HG03064 (cell line): ENCODE measurements around the gene NTMT1.
"Not testable (repeated sequence)": the region's sequence is repeated elsewhere in the genome, so short reads cannot be mapped to it uniquely, and the experiment has no call there.

Experiments
- ATAC-seq: cut with Tn5 transposase; IDR thresholded peaks from one replicate; pipeline ENCODE4 v1.9.1; 2021; ENCODE audit warnings: low read depth; ENCODE audit not compliant: unreplicated experiment

The NTMT1 gene

DNA sequence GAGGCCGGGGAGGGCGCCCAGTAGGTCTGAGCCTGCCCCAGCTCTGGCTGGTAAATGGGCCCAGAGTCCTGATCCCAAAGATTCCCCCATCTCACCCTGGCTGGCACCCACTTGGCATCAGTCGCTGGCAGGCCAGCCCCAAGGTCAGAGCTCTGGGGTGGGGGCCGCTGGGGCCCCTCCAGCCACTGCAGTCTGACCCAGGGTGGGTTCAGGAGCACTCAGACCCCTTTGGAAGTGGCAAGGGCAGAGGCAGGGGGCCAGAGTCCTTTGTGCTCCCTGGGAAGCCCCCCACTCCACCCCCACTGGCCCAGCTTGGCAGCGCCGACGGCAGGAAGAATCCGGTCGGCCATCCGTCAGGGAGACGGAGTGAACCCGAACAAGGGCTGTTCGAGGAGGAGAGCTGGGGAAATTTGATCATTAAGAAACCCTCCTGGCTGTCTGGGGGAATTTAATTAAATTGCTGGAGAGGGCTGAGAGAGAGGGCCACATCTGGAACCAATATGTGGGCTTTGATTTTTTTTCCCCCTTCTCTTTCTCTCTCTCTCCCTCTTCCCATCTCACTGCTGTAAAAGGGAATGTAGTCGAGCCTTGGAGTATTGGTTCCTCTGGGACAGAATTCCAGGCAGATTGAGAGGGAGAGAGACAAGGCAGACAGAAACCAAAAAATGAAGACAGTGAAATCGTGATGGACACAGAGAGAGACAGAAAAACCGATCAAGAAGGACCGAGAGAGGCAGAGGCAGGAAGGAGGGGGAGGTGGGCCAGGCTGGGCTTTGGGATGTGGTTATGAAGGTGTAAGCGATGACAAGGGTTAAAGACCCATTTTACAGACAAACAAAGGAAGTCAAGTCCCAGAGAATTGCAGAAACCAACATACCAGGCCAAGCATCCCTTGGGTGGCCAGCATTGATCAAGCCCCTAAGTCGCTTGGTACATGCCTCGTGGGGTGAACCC is 24.0 kb downstream of the NTMT1 start:
- ATAC-seq, result no peak

DNA sequence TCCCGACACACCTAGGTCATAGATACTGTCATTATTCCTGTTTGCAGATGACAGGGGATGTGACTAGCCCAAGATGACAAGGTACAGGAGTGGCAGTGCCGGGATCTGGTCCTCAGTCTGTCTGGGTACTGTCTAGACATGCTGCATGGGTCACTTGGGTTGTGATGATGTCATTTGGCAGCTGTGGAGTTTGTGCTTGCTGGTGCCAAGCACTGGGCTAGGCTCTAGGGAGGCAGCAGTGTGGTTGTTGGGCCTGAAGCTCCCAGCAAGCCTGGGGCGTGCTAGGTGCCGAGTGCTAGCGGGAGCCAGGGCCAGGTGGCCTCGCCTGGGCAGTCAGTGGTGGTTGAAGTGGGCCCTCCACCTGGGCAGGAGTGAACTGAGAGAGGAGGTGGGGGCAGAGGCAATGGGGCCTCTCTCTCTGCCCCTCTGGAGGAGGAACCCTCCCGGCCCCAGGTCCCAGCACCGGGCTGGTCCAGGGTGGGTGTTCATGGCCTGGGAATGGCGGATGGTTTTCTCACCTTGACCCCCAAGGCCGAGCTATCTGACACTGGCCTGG is 24.8 kb downstream of the NTMT1 start:
- ATAC-seq, result no peak

DNA sequence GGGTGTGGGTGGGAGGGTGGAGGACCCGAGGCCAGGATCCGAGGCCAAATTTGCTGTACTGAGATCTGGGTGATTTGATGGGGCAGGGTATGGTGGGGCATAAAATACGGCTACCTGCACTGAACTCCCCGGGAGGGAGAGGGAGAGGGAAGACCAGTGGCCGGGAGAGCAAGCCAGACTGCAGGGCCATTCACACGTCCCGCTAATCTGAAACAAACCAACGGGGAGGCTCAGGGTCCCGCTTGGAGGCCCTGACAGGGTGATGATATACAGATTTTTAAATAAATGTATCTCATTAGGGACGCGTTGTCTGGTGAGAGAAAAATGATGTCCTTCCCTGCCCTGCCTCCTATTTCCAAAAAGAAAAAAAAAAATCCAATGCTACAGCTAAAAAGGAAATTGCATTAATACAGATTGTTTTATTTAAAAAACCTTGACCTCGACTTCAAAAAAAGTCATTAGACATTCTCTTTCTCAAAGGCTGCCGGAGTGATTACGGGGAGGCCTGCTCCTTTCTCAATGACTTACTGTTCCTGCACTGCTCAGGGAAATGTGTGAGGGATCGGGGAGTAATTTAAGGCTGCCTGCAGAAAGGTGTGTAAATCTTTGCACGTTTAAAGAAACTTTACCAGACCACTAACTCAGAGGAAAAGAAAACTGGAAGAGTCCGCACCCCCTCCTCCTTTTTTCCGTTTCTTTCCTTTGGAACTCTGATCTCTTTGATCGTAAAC is 28.0 kb downstream of the NTMT1 start:
- no peak for ATAC-seq

- ATAC-seq, result no peak
Observed at GRCh38 chr9:129654554-129655040, 28.6 kb downstream of the NTMT1 start.

GRCh38 chr9:129655154-129655553 is 29.2 kb downstream of the NTMT1 start:
- no peak for ATAC-seq

DNA sequence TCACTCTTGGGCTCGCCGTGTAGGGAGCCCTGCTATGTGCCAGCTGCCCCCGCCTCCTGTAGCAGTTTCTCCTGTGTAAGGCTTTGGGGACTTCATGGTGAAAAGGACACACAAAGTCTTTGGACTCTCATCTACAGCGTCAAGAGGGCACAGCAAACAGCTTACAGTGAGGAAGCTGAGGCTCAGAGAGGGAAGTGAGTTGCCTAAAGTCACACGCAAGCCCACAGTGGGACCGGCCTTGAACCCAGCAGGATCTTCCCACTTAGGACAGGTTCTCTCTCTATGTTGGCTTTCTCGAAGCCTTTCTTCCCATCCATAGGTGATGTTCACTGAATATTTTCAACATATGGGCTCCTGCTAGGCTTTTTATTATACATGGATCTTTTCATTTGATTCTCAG is 29.7 kb downstream of the NTMT1 start:
- ATAC-seq, result no peak

- ATAC-seq, result no peak
Observed at GRCh38 chr9:129656795-129657390, 30.9 kb downstream of the NTMT1 start.

DNA sequence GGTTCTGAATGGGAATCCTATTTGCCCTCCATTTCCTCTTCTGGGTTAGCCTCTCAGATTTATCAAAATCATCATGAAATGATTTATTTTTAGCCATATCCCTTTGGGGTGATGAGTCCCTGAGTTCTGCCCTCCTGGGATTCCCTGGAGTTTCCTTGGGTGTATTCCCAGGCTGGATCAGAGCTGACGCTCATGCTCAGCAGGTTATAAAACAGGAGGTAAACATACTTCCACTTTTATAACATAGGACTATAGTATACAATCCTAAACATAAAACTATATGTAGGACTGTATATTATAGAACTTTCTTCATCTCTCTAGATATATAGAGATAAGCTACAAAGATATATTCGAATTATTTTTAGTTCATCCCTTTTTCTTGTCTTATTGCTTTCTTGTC is 35.1 kb downstream of the NTMT1 start:
- ATAC-seq, result no peak

DNA sequence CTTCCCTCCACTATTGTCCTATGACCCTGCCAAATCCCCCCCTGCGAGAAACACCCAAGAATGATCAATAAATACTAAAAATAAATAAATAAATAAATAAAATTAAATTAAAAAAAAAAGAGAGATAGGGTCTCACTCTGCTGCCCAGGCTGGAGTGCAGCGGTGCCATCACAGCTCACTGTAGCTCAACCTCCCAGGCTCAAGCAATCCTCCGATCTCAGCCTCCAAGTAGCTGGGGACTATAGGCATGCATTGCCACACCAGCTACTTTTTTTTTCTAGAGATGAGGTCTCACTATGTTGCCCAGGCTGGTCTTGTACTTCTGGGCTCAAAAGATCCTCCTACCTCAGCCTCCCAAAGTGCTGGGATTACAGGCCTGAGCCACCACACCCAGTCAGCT is 36.3 kb downstream of the NTMT1 start:
- ATAC-seq, result not testable (repeated sequence)

GRCh38 chr9:129664746-129665388 is 38.9 kb downstream of the NTMT1 start:
- ATAC-seq, result no peak

DNA sequence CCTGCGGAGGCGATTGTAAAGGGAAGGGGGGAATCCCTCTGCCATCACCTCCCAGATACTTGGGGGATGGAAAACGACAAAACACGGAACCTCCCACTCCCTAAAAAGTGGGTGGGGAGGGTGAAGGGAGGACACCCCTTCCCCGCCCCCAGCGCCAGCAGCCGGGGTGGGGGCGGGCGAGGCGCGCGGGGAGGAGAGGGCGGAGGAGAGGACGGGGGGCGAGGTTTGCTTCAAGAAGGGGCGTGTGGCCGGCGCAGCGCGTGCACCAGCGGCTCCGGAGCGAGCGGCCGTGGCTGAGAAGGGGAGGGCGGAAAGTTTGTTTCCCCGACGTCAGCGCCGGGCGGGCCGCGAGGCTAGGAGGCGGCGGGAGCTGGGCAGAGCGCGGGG is 39.4 kb downstream of the NTMT1 start, which contains the start of gene PRRX2:
TSS of gene PRRX2 (plus strand) at position 259 of the 387 bp plus-strand sequence. CDS start 221 bp downstream, outside the sequence.
- no peak for ATAC-seq

- no peak for ATAC-seq
Observed at GRCh38 chr9:129665814-129666520, 40.0 kb downstream of the NTMT1 start.

DNA sequence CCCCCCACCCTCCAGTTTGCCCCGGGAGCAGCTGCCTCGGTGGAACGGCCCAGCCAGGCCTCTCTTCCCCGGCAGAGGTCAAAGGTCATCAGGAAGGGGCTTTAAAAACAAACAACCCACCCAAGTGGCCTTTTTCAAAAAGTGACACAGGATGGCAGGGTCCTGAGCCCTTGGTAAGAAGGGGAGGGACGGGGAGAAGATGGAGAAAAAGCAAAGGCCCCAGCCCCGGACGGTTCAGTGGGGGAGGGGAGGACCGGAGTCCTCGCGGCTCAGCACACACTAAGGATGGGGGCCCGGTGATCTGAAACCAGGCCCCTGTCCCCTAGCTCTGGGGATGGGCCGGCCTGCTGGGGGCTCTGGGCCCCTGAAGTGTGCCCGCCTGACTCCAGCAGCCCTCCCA is 40.6 kb downstream of the NTMT1 start:
- ATAC-seq, result no peak

GRCh38 chr9:129667378-129667777 is 41.4 kb downstream of the NTMT1 start:
- no peak for ATAC-seq

GRCh38 chr9:129667850-129668249 is 41.9 kb downstream of the NTMT1 start:
- no peak for ATAC-seq

DNA sequence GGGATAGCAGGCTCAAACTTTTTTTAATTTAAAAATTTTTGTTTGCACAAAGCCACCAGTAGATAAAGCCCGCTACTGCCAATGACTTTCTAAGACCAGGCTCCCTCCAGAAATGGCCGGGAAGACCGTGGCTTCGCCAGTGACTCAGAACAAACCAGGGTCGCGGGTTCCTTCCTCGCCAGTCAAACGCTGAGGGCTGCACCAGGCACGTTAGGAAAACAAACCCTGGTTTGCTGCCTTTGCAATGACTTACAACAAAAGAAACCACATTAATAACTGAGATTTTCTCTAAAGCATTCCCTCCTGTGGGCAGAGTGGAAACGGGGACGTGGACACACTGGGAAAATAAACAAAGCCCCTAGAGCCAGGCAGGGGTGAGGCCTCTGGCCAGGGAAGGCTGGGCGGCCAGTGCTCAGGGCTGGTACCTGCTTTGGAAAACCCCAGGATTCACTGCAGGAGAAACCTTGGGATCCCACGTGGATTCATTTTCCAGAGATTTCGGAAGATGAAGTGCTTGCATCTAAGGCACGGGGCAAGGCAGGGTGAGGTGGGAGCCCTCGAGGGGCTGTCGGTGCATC is 43.3 kb downstream of the NTMT1 start:
- no peak for ATAC-seq

DNA sequence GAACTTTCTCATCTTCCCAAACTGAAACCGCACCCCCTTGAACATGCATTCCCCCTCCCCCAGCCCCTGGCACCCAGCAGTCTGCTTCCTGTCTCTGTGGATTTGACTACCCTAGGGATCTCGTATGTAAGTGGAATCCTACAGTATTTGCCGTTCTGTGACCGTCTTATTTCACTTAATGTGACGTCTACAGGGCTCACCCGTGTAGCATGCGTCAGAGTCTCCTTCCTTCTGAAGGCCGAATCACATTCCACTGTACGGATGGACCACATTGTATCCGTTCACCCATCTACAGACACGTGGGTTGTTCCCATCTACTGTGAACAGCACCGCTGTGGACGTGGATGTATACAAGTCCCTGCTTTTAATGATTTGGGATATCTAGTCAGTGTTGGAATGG is 44.0 kb downstream of the NTMT1 start:
- ATAC-seq, result no peak

DNA sequence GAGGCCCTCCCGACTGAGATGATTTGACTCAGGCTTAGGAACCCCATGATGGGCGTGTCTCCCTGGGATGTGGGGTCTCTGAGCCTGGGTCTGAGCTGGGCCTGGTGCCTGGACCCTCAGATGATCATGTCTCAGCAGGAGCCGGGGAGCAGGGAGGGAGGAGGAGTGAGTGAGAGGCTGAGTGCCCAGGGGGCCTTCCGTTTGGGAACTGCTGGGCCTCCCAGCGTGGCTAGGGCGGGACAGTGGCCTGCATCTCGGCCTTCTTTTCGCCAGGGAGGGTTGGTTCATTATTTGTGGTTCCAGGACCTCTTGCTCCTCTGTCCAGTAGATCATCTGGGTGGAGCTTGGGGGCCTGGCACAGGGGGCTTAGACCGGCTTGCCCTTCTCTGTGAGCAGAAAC is 45.1 kb downstream of the NTMT1 start:
- ATAC-seq, result no peak

GRCh38 chr9:129671519-129671918 is 45.6 kb downstream of the NTMT1 start:
- no peak for ATAC-seq
